D341Med (cell line): Measurements from ENCODE around the gene TEX13C.
"Not testable (repeated sequence)": the region's sequence is repeated elsewhere in the genome, so short reads cannot be mapped to it uniquely, and the experiment has no call there.

Experiments used
- DNase-seq: peaks from one replicate; pipeline ENCODE4 v3.0.0; 2012; ENCODE audit warnings: low spot score

The TEX13C gene

GRCh38 chrX:125319646-125320521 is at the start of gene TEX13C:
TEX13C (plus strand) TSS chrX:125319871; CDS start chrX:125320120, 249 bp downstream.
- DNase-seq, result no peak

- no peak for DNase-seq
Measured at GRCh38 chrX:125287282-125287681, 32.4 kb upstream of the TEX13C start.

GRCh38 chrX:125288343-125288742 is 31.3 kb upstream of the TEX13C start:
- no peak for DNase-seq

- DNase-seq, result no peak
Measured at GRCh38 chrX:125289209-125289608, 30.5 kb upstream of the TEX13C start.

DNA sequence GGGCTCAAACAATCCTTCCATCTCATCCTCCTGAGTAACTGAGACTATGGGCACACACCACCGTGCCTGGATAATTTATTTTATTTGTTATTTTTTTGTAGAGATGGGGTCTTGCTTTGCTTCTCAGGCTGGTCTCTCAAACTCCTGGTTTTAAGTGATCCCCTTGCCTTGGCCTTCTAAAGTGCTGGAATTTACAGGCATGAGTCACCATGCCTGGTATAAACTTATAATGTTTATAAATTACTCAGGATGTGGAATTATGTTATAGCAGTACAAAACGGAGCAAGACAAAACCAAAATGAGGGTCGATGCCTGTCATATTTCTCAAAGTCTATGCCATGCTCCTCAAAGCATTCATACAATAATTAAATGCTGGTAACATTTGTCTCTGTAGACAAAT is 29.8 kb upstream of the TEX13C start:
- no peak for DNase-seq

DNA sequence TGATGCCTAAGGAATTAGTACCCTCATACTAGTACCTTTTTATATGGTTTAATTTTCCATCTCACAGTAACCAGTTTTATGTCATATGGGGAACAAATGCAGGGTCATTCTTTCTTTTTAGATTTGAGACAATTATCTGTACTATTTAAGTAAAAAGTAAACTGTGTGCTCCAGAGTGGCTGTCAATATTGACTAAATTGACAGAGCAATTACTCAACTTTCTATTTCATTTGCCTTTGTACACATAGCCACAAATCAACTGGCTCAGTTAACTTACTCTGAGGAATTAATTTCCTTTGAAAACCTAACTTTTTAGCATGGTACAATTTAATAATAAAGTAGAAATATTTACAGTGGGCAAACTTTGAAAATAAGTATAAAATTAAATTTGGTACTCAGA is 28.5 kb upstream of the TEX13C start:
- no peak for DNase-seq

DNA sequence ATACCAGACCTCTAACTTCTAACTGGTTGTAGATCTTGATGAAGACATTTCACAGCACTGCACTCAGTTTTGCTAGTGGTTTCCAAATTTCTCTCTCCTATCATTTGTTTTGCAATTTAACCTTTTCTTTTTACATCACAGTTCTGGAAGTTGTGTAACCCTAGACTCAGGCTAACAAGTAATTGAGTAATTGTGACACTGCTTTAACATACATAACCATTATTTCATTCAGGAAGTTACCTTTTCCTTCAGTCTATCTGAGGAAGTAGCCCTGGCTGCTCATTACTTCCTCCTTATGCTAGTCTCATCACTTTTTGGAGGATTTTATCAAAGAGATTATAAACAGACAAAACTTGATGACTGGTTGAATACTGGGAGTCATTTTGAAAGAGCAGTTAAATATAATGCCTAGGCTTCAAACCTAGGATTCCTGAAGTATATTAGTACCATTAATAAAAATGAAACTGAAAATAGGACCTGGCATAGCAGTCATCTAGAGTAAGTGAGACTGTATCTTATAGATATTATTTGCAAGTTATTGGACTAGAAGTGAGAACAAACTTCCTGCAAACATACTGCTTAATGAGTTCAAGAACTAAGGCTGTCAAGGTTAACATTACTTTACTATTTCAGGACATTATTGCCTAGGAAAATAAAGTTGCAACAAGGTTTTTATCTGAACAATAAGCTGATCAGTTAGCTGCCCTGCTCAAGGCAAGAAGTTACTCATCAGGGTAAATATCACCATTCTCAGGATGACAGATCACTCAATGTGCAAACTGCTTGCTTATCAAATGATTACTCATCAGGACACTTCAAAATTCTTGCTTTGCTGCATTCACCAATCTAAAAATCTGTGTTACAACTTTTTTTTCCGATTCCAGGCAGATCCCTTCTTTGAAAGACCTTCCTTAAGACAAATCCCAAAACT is 25.6 kb upstream of the TEX13C start:
- DNase-seq, result no peak

DNA sequence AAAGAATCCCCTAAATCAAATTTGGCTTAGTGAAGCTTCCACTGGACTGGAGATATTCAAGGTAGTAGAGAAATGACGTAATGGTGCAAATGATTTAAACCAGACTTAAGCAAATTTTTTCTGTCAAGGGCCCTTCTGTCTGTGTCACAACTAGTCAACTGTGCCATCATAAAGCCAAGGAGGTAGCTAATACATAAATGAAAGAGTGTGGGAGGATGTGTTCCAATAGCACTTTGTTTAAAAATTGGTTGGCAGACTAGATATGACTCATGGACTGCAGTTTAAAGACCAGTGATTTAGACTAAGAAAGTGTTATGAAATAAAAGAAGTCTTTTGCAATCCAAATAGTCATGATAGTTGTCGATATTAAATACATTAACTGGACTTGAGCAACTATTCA is 24.3 kb upstream of the TEX13C start:
- DNase-seq, result no peak

GRCh38 chrX:125298871-125299270 is 20.8 kb upstream of the TEX13C start:
- no peak for DNase-seq

DNA sequence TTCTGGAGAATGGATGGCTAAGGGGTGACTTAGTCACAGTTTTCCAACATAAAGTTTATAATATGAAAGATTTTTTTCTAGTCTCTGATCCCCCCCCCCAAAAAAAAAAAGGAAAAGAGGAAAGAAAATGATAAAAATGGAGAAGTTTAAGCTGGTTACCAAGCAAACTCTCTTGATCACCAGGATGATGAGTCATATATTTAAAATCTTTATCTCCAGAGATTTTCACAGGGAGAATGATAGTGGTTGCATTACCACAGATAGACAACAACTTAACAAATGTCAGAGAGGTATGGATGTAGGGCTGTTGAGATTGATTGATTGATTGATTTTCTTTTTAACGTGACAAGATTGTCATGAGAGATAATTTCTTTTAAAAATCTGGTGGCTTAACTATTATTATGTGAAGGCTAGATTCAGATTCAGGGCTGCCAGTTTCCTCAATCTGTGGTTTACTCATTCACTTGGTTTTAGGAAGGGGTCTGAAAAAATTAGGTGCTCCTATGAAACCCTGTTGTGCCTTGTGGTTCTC is 13.3 kb upstream of the TEX13C start:
- no peak for DNase-seq

- no peak for DNase-seq
Measured at GRCh38 chrX:125308653-125309052, 11.0 kb upstream of the TEX13C start.

DNA sequence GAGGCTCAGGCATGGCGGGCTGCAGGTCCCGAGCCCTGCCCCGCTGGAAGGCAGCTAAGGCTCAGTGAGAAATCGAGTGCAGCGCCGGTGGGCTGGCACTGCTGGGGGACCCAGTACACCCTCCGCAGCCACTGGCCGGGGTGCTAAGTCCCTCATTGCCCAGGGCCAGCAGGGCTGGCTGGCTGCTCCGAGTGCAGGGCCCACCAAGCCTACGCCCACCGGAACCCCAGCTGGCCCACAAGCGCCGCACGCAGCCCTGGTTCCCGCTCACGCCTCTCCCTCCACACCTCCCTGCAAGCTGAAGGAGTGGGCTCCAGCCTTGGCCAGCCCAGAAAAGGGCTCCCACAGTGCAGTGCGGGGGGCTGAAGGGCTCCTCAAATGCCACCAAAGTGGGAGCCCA is 505 bp upstream of the TEX13C start:
- DNase-seq, result not testable (repeated sequence)

DNA sequence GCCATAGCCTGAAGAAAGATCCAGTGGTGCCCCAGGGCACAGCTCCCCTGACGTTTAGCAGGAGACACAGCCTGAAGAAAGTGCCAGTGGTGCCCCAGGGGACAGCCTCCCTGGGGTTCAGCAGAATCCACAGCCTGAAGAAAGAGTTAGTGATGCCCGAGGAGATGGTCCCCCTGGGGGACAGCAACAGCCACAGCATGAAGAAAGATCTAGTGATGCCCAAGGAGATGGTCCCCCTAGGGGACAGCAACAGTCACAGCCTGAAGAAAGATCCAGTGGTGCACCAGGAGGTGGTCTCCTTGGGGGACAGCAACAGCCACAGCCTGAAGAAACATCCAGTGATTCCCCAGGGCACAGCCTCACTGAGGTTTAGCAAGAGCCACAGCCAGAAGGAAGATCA is 2.8 kb downstream of the TEX13C start:
- DNase-seq, result no peak

DNA sequence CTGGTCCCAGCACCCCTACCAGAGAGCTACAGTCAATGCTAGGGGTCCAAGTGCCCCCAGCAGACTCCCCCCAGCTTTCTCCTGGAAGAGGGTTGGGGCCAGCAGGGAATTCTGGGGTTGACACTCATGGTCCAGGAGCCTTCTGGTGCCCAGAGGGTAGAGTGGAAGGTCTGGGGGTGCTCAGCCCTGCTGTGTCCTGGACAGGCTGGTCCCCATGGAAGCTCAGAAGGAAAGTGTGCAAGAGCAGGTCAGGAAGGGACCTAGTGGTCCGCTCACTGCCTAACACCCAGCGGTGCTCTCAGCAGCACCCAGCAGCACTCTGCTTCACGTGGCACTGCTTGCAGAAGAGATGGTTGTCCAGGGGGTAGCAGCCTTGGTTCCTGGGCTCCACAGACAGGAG is 6.9 kb downstream of the TEX13C start:
- DNase-seq, result no peak

- no peak for DNase-seq
Measured at GRCh38 chrX:125327891-125328290, 8.2 kb downstream of the TEX13C start.

GRCh38 chrX:125333583-125333982 is 13.9 kb downstream of the TEX13C start:
- DNase-seq, result no peak

DNA sequence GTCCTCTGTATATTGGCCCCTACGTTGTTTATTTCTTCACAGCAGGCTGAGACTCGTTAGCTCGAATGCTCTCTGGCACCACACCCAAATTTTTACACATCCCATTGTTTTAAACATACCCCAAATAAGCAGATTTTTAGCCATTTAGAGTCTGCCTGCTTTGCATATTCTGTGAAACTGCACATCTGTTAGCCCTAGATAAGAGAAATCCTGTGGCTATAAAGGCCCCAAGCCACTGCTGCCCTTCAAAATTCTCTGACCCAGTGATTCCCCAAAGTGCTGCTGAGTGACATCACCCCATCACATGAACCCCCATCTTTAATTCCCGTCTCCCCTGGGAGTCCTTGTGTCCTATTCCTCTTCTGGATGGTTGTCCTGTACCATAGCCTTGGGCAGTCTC is 20.8 kb downstream of the TEX13C start:
- no peak for DNase-seq

DNA sequence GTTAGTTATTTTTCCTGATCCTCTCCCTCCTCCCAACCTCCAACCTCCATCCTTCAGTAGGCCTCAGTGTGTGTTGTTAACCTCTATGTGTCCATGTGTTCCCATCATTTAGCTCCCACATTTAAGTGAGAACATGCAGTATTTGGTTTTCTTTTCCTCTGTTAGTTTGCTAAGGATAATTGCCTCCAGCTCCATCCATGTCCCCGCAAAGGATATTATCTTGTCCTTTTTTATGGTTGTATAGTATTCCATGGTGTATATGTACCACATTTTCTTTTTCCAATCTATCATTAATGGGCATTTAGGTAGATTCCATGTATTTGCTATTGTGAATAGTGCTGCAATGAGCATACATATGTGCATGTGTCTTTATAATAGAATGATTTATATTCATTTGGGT is 54.5 kb downstream of the TEX13C start:
- DNase-seq, result no peak
